HG03571 (cell line): ENCODE results near the gene MSMP.

Source experiments
- ATAC-seq: cut with Tn5 transposase; IDR thresholded peaks from one replicate; pipeline ENCODE4 v1.9.1; 2021; ENCODE audit not compliant: unreplicated experiment

Gene MSMP

GRCh38 chr9:35725362-35725761 lies 28.7 kb downstream of the MSMP start:
- no peak for ATAC-seq

GRCh38 chr9:35723908-35724307 lies 30.2 kb downstream of the MSMP start:
- ATAC-seq, result no peak

GRCh38 chr9:35723426-35723825 lies 30.6 kb downstream of the MSMP start:
- no peak for ATAC-seq

GRCh38 chr9:35719546-35719945 lies 34.5 kb downstream of the MSMP start:
- ATAC-seq, result no peak

GRCh38 chr9:35718721-35719511 lies 35.2 kb downstream of the MSMP start:
- ATAC-seq, result no peak

- ATAC-seq, result no peak
These were observed 36.8 kb downstream of the MSMP start for GRCh38 chr9:35717132-35717870.

GRCh38 chr9:35716230-35716629 lies 37.8 kb downstream of the MSMP start:
- no peak for ATAC-seq

- ATAC-seq, result no peak
These were observed 39.4 kb downstream of the MSMP start for GRCh38 chr9:35714579-35715252.

- no peak for ATAC-seq
These were observed 40.0 kb downstream of the MSMP start for GRCh38 chr9:35714123-35714522.

GRCh38 chr9:35713578-35713977 lies 40.5 kb downstream of the MSMP start:
- ATAC-seq, result no peak

GRCh38 chr9:35712762-35713400 lies 41.2 kb downstream of the MSMP start:
- ATAC-seq, result no peak

GRCh38 chr9:35711501-35712428 lies 42.3 kb downstream of the MSMP start:
- ATAC-seq, result no peak

GRCh38 chr9:35710818-35711500 lies 43.1 kb downstream of the MSMP start:
- no peak for ATAC-seq

GRCh38 chr9:35708146-35708545 lies 45.9 kb downstream of the MSMP start:
- ATAC-seq, result no peak

- ATAC-seq, result no peak
These were observed 47.1 kb downstream of the MSMP start for GRCh38 chr9:35706951-35707350.

- no peak for ATAC-seq
These were observed 48.1 kb downstream of the MSMP start for GRCh38 chr9:35705836-35706430.

GRCh38 chr9:35705372-35705771 lies 48.7 kb downstream of the MSMP start:
- ATAC-seq, result no peak

- no peak for ATAC-seq
These were observed 50.0 kb downstream of the MSMP start for GRCh38 chr9:35703906-35704672.
